Hepatocyte (in vitro differentiated cells): ENCODE data around the gene ALKBH1. TPM values are rescaled to one million over a fixed set of nuclear protein-coding genes. Genes with fewer than 3 reads are reported as not detected.

ENCODE experiments used
- DNase-seq: peaks from one replicate; pipeline ENCODE4 v3.0.0-alpha.2; 2016; ENCODE audit warnings: low spot score
- H2AFZ ChIP-seq: fragments of 200-600 bp; sonication (generic); 2 replicates; pipeline ENCODE4 v1.6.0; 2016; ENCODE audit warnings: antibody characterized with exemption, mild to moderate bottlenecking
- H3K27ac ChIP-seq: fragments of 200-600 bp; sonication (generic); 2 replicates; pipeline ENCODE4 v1.5.1; 2016; ENCODE audit warnings: mild to moderate bottlenecking
- H3K27me3 ChIP-seq: fragments of 200-600 bp; sonication (generic); 2 replicates; pipeline ENCODE4 v1.6.1; 2016
- H3K36me3 ChIP-seq: fragments of 200-600 bp; sonication (generic); replicated peaks from 2 replicates; pipeline ENCODE4 v1.5.1; 2016; ENCODE audit warnings: low read depth; ENCODE audit not compliant: insufficient read depth
- H3K4me1 ChIP-seq: fragments of 200-600 bp; sonication (generic); 2 replicates; pipeline ENCODE4 v1.5.1; 2016; ENCODE audit warnings: mild to moderate bottlenecking, moderate library complexity; ENCODE audit not compliant: insufficient read depth
- H3K4me2 ChIP-seq: fragments of 200-600 bp; sonication (generic); 2 replicates; pipeline ENCODE4 v1.6.0; 2016
- H3K4me3 ChIP-seq: fragments of 200-600 bp; sonication (generic); 2 replicates; pipeline ENCODE4 v1.5.1; 2016; ENCODE audit warnings: mild to moderate bottlenecking
- H3K79me2 ChIP-seq: fragments of 200-600 bp; sonication (generic); 2 replicates; pipeline ENCODE4 v1.6.0; 2017; ENCODE audit warnings: mild to moderate bottlenecking
- H3K9me2 ChIP-seq: fragments of 200-600 bp; sonication (generic); replicated peaks from 2 replicates; pipeline ENCODE4 v1.6.0; 2017; ENCODE audit warnings: mild to moderate bottlenecking; ENCODE audit not compliant: insufficient read depth
- H3K9me3 ChIP-seq: fragments of 200-600 bp; sonication (generic); 2 replicates; pipeline ENCODE4 v1.5.1; 2016; ENCODE audit warnings: low read depth, mild to moderate bottlenecking
- H4K20me1 ChIP-seq: fragments of 200-600 bp; sonication (generic); 2 replicates; pipeline ENCODE4 v1.6.0; 2016; ENCODE audit warnings: mild to moderate bottlenecking; ENCODE audit not compliant: insufficient read depth, poor library complexity, severe bottlenecking
- EZH2 ChIP-seq: fragments of 200-600 bp; sonication (generic); IDR thresholded peaks from 2 replicates; pipeline ENCODE4 v1.6.1; 2016; ENCODE audit warnings: antibody characterized with exemption, mild to moderate bottlenecking, borderline replicate concordance
- EZH2phosphoT487 ChIP-seq: fragments of 200-600 bp; sonication (generic); IDR thresholded peaks from one replicate; pipeline ENCODE4 v1.6.1; 2018; ENCODE audit warnings: antibody characterized with exemption, mild to moderate bottlenecking, low read depth, moderate library complexity; ENCODE audit not compliant: unreplicated experiment, severe bottlenecking
- WGBS: methylation state at CpG from one replicate; pipeline ENCODE4 v1.1.6; 2016; ENCODE audit warnings: low lambda C conversion rate; ENCODE audit errors: missing lambda C conversion rate; 5-methylcytosine and 5-hydroxymethylcytosine counted together
- polyA plus RNA-seq: library from polyadenylated mRNA; unstranded; fragments of >200 nt; fragmentation: Nextera tagmentation; extraction: Ambion mirVana; gene quantifications from 2 replicates; pipeline ENCODE4 v1.2.1, GENCODE V29; 2016
- total RNA-seq: library from RNA; depleted of rRNA; stranded (reverse); fragments of >200 nt; gene quantifications from 2 replicates; pipeline ENCODE4 v1.2.3, GENCODE V29; 2014
- TF ChIP-seq, protein P1 (sequence below): fragments of 200-600 bp; sonication (generic); IDR thresholded peaks from 2 replicates; pipeline ENCODE4 v1.5.1; 2016; ENCODE audit warnings: antibody characterized with exemption, mild to moderate bottlenecking; ENCODE audit not compliant: poor library complexity

Gene ALKBH1
- total and polyA plus RNA-seq, 2 experiments from 2014 or later, result 9.0 to 13.6 TPM

DNA sequence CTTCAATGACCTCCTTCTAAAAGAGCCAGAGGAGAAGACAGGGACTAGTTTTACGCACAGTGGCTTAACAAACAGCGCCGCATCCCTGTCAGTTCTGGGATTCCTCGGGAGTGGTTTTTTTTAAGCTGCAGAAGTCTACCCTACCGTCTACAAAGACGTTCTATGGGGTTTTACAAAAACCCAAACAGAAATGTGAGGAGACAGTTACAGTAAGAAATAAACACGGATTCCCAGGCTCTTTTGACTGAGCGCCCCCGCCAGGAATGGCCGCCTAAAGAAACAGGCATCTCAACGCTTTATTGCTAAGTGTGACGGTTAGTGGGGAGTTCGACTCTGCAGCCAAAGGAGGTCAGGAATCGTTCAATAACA, 484 bp downstream of the ALKBH1 start:
- Histone ChIP-seq H3K79me2 (peaks cover 79% of the 10 kb centered on the region), H3K36me3 (no peaks in the 10 kb centered on the region), H3K27ac (peak overlapping the region; percentile 70), H2AFZ (peak overlapping the region; percentile 95), H3K4me3 (peak overlapping the region; percentile 97), H3K9me3 (no peaks in the 10 kb centered on the region), H4K20me1 (peaks cover 17% of the 10 kb centered on the region), H3K4me2 (peak overlapping the region; percentile 95), H3K4me1 (peaks cover 18% of the 10 kb centered on the region), H3K9me2 (no peaks in the 10 kb centered on the region), H3K27me3 (no peaks in the 10 kb centered on the region)
- peak; percentile 60 for DNase-seq
- under 1% methylated on average over 14 of the region's 14 CpGs for WGBS
- no peak for TF ChIP-seq EZH2phosphoT487
- TF ChIP-seq, protein P1, sequence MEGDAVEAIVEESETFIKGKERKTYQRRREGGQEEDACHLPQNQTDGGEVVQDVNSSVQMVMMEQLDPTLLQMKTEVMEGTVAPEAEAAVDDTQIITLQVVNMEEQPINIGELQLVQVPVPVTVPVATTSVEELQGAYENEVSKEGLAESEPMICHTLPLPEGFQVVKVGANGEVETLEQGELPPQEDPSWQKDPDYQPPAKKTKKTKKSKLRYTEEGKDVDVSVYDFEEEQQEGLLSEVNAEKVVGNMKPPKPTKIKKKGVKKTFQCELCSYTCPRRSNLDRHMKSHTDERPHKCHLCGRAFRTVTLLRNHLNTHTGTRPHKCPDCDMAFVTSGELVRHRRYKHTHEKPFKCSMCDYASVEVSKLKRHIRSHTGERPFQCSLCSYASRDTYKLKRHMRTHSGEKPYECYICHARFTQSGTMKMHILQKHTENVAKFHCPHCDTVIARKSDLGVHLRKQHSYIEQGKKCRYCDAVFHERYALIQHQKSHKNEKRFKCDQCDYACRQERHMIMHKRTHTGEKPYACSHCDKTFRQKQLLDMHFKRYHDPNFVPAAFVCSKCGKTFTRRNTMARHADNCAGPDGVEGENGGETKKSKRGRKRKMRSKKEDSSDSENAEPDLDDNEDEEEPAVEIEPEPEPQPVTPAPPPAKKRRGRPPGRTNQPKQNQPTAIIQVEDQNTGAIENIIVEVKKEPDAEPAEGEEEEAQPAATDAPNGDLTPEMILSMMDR, result peak; percentile 52

DNA sequence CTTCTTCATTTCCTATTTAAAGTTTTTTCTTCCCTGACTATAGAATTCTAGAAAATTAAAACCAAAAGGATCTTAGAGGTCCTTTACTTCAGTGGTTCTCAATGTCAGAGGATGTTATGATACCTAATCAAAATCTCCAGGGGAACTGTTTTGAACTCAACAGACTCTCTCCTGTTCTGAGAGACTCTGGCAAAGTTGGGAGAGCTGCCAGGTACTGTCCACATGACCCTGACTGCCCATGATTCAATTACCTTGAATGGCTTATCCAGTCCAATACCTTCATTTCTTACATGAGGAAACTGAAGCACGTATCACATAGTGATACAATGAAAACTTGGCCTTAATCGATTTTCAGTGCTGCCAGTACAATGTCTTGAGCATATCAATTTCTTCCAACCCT, 16.6 kb downstream of the ALKBH1 start:
- no peak overlapping the region for H3K27ac ChIP-seq
- no peaks in the 10 kb centered on the region for H3K9me3 ChIP-seq
- H3K36me3 ChIP-seq, result no peaks in the 10 kb centered on the region
- DNase-seq, result no peak
- H3K4me2 ChIP-seq, result no peak overlapping the region
- H3K9me2 ChIP-seq, result no peaks in the 10 kb centered on the region
- H3K79me2 ChIP-seq, result no peaks in the 10 kb centered on the region
- H3K4me3 ChIP-seq, result no peak overlapping the region
- no peak overlapping the region for H2AFZ ChIP-seq
- WGBS, result 98% methylated on average over 2 of the region's 2 CpGs
- H3K27me3 ChIP-seq, result no peaks in the 10 kb centered on the region
- no peaks in the 10 kb centered on the region for H4K20me1 ChIP-seq
- no peaks in the 10 kb centered on the region for H3K4me1 ChIP-seq
- TF ChIP-seq, protein P1, result no peak
- TF ChIP-seq EZH2 (no peak), EZH2phosphoT487 (no peak)

DNA sequence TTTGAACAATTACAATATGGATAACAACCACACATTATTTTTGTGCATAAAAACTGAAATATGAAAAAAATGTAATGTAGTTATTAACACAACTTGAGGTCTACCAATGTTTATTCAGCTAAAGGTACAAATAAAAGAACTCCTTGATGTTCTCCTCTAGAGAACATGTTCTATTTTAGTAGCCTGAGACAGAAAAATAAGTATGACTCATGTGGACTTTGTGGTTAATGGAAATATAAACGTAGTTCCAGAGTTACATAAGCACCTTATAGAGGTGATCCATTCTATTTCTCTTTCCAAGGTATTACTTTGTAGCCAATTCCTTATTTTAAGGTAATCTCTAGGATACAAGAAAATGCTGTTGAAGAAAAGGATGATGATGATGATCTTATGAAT, 25.7 kb downstream of the ALKBH1 start:
- H3K27me3 ChIP-seq, result no peaks in the 10 kb centered on the region
- DNase-seq, result no peak
- H4K20me1 ChIP-seq, result no peaks in the 10 kb centered on the region
- no peaks in the 10 kb centered on the region for H3K9me2 ChIP-seq
- H3K36me3 ChIP-seq, result no peaks in the 10 kb centered on the region
- H3K4me3 ChIP-seq, result no peak overlapping the region
- H3K27ac ChIP-seq, result peak overlapping the region; percentile 84
- WGBS, result 43% methylated on average over 1 of the region's 1 CpG
- peak overlapping the region; percentile 37 for H3K4me2 ChIP-seq
- no peak overlapping the region for H2AFZ ChIP-seq
- peaks cover 6% of the 10 kb centered on the region for H3K4me1 ChIP-seq
- TF ChIP-seq, protein P1, result no peak
- no peak for TF ChIP-seq EZH2phosphoT487
- no peaks in the 10 kb centered on the region for H3K79me2 ChIP-seq
- H3K9me3 ChIP-seq, result no peaks in the 10 kb centered on the region
